NCI-H2227 (cell line): ENCODE results near the gene NOTCH1.
"Not testable (repeated sequence)": the region's sequence is repeated elsewhere in the genome, so short reads cannot be mapped to it uniquely, and the experiment has no call there.

Source experiments
- DNase-seq: peaks from one replicate; lab custom pipeline; 2025; ENCODE audit not compliant: unreplicated experiment; lab: John Stamatoyannopoulos, UW

NOTCH1 gene

DNA sequence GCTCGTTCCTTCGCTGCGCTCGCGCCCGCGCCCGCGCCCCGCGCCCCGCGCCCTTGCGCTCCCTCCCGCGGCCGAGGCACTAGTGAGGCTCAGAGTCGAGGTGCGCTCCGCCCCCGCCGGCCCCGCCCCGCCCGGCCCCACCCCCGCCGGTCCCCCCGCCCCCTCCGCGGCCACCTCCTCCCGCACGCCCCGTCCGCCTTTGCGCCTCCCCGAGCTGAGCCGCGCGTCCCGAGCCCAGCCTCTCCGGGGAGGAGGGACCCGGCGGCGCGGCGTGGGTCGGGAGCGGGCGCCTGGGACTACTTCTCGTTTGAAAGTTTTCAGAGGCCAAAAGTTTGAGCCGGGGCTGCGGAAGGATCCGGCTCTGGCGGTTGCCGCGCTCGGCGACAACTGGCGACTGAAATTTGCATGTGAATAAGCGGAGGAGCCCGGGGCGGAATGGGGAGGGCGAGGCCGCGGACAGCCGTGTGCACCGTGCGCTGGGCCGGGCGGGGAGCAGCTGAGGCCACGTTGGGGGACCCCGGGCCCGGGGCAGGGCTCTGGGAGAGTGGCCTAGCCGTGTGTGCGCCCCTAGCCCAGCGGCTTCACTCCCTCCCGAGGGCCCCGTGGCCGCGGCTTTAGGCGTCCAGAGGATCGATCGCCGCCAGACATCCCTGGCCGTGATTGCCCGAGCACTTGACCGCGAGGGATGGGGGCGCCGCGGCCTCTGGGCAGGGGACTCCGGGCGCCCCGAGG, at the start of gene NOTCH1:
Gene NOTCH1, minus strand, starts transcription at position 84 of the 732 bp plus-strand sequence. CDS start 262 bp downstream, outside the sequence.
- peak; percentile 69 for DNase-seq

DNA sequence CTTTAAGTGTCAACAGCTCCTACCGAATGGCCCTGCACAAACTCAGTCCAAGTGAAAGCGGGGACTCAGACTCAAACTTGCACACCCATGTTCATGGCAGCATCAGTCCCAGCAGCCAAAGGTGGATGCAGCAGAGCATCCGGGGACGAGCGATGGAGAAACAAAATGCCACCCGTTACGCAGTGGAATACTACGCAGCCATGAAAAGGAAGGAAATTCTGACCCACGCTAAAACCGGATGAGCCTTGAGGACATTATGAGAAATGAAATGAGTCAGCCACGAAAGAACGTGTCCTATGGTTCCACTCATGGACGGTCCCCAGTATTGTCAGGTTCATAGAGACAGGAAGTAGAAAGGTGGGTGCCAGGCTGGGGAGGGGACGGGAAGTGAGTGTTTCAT, 48.6 kb upstream of the NOTCH1 start:
- no peak for DNase-seq

DNA sequence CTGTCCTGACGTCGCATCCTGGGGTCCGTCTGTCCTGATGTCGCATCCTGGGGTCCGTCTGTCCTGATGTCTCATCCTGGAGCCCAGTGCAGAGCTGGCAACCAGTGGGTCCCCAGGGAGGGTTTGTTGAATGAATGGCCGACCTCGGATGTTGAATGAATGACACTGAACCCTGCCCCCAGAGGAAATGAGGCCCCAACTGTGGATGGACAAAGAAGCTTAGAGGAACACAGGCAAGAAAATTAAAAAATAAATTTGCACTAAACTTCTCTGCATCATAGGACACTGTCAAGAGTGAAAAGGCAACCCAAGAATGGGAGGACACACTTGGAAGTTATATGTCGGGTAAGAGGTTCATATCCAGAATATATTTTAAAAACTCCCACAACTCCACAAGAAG, 47.7 kb upstream of the NOTCH1 start:
- DNase-seq: no peak

DNA sequence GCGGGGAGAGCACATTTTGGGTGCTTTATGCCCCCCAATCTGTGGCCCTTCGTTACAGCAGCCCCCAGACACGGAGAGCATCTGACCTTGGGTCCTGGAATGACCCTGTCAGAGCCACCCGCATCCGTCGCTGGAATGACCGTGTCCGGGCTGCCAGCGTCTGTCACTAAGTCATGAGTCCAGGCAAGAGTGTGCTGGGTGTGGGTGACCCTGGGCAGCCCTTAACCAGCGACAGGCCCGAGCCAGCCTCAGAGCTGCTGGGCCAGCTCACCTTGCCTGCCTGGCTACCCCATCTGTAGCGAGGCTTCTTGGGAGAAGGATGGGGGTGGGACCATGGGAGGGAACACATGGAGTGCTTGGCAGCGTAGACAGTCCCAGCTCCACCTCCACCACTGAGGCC, 46.8 kb upstream of the NOTCH1 start:
- no peak for DNase-seq

DNA sequence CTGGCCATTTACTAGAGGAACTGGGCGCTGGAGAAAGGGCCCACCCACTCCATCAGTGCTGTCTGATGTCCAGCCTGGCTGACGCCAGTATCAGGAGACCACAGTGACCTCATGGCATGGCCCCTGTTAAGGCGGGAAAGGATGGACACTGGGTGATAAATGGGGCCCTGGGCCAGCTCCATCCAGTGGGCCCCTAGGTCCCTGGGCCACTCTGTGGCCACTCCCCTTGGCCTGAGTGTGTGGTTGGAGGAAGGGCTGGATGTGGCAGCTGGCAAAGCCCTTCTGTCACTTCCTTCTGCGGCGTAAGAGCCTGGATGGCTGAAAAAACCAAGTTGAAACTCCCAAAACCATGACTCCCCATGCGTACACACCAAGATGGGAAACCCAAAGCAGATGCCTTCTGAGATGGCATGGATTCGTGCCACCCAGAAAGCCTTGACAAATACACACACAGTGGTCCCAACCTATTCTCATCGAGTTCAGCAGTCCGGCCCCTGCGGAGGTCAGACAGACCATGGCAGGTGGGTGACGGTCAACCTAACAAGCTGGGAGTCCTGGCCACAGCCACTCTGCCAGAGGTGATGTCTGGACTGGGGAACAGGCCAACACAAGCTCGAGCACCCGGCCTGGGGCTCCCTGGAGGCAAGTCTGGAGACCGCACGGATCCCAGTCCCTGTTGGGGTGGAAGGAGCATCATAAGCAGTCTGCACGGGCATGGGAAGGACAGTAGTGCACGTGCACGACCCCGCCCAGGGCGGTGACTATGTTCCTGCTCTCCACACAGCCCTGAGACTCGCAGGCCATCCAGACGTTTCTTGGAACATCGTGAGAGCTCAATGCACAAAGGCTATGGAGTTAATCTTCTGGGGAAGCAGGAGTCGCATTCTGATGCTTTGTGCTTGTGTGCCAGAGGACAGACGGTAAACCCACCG, 45.2 kb upstream of the NOTCH1 start:
- no peak for DNase-seq

DNA sequence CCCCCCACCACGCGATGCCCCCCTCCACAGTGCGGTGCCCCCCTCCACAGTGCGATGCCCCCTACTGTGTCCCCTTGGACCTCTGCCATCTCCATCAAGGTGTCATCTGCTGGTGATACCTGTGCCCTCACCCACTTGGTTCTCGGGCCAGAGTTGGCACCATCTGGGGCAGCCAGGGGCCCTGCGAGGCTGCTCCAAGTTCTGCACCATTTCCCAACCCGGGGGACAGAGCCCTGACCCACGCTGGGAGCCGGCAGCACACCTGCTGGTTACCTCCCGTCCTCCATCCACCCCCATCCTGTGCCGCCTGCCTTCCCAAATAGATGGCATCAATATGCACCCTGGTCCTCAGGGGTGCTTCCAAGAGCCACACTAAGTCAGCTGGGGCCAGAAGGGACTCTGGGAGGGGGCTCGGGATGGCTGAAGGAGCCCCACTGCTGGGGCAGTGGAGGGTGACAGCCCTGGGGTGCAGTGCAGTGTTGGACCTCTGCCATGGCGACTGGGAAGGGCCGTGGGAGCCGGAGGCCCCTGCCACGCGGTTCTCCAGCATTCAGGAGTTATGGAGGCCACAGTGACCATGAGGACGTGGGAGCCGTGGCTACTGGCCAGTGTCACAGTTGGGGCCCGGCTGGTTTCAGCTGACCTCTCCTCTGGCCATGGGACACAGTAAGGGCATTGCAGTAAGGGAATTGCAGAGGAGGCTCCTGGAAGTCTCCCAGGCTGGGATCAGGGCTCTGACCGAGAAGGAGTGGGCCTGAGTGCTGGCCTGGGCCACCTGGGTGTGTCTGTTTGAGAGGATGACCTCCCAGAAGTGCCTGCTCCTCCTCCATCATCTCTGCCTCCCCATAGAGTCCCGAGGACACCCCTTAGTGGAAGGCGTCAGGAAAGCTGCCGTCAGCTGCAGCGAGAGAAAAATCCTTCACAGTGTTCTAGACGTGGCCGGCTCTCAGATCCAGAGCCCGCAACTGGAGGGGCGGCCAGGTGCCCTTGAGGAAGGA, 44.2 kb upstream of the NOTCH1 start:
- DNase-seq: no peak

DNA sequence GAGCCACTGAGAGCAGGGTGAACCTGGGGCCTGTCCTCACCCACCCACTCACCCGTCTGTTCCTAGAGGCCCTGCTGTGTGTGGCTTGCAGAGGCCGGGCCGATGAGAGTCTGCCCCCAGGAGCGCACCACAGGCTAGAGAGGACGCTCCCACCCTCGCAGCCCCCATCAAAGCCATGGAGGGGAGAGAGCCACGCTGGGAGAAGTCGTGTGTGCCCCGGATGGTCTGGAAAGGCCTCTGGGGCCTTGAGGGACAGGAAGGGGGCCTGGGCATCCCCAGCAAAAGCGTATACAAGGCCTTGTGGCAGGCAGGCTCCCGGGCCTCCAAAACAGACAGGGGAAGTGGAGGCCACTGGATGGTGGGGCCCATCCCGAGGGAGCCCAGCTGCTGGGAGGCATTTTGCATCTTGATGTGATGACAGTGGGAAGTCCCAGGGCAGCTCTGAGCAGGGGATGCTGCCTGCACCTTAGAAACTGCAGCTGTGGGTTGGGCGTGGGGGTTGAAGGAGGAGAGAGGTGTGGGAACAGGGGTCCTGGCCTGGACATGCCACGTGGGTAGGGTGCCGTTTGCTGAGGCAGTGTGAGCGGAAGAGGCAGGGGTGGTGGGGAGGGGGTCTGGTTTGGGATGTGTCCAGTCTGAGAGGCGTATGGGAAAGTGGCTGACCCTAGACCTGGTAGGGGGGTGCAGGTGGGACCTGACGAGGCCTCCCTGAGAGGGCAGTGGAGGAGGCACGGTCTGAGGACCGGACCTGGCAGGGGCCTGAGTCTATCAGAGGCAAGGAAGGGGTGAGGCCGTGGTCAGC, 43.0 kb upstream of the NOTCH1 start:
- no peak for DNase-seq

DNA sequence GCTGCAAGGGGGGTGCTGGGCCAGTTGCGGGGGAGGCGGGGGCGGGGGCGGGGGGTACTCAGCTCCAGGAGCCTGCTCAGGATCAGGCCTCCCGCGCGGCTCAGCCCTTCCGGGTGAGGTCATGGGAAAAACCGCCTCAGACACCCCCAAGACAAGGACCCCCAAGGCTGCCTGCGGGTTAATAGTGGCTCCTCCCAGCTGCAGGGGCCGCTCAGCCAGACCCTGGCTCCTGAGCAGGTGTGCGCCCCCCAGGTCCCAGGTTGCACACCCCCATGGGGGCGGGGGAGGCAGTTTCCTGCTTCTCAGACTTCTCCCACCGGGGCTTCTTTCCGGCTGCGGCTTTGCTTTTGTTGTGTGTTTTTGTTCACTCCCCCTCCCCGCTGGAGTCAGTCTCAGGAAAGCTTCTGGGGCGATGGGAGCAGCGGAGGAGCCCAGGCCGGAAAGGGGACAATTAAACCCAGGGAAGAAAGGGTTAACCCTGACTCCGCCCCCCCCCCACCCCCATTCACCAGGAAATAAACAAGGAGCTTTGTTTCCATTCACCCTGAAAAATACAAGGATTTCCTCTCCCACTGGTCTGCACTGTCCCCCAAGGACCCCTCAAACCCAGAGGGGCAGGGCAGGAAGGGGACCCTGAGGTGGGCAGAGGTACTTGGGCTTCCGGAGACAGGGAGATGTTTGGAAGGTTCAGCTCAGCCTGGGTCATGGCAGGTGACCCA, 42.3 kb upstream of the NOTCH1 start:
- DNase-seq: peak; percentile 42

DNA sequence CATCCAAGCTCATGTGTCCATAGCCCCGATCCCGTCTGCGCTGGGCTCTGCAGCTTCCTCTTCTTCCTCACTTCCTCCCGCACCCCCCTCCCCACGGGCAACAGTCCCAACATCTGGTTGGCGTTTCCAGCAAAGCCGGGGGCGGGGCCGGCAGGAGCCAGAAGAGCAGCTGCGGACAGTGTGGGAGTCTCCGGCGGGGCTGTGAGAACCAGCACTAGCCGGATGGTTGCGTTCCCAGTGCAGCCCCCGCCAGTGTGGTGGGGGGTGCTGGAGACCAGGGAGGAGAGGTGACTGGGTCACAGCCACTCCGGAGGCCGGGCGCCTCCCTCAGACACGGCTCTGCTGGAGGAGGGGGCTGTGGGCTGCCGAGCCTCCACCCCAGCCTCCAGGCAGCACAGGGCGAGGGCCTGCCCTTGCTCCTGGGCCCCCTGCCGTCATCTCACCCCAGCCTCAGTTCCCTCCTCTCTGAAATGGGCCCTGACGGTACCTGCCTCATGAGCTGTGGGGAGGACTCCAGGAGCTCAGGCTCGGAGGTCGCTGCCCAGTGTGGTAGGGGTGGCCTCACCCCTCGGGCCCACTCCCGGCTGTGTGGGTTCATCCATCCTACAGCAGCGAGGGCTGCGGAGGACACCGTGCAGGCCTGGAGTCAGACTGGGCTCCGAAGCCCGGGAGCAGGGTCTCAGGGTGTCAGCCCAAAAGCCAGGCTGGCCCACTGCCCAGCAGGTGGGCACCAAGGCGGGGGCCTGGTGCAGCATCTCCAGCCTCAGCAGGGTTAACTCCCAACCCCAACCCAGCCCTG, 41.5 kb upstream of the NOTCH1 start:
- peak; percentile 36 for DNase-seq

DNA sequence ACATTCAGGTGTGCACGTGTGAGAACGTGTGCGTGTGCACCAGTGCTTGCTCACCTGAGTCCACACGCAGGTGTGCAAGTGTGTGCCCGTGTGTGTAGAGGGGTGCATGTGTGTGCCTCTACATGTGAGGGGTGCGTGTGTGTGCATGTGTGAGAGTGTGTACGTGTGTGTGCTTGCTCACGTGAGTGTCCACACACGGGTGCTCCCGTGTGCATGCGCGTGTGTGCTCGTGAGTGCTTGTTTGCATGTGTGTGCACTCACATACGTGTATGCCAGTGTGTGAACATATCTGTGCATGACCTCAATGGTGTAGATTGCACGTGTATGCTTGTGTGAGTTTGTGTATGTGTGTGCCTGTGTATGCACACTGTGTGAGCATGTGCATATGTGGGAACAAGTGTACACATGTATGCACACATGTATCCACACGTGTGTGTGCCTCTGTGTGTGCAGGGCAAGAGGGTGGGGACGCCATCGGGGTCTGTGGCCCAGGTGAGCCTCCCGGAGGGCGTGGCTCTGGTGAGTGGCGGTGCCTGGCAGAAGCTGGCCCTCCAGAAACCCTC, 40.6 kb upstream of the NOTCH1 start:
- DNase-seq: no peak

DNA sequence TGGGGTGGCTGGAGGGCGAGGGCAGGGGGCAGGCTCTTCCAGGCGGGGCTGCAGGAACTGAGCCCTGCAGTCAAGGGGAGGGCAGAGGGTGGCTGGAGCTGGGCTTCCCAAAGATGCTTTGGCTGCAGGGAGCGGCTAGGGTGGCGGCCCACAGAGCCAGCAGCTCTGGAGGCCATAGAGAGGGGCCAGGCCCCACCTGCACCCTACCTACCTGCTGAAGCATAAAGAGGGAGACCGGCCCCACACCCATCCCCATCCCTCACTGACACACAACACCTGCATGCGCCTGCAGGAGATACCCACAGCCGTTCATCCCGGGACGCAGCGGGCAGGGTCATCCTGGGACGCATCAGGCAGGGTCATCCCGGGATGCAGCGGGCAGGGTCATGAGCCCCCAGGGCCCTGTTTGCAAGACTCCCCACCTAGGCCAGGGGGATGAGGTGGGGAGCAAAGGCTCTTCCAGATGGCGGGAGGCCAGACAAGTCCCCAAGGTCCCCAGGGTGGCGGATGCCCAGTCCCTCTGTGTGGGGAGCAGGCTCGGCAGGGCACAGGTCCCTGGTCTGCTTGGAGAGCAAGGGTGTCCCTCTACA, 39.8 kb upstream of the NOTCH1 start:
- DNase-seq: no peak

DNA sequence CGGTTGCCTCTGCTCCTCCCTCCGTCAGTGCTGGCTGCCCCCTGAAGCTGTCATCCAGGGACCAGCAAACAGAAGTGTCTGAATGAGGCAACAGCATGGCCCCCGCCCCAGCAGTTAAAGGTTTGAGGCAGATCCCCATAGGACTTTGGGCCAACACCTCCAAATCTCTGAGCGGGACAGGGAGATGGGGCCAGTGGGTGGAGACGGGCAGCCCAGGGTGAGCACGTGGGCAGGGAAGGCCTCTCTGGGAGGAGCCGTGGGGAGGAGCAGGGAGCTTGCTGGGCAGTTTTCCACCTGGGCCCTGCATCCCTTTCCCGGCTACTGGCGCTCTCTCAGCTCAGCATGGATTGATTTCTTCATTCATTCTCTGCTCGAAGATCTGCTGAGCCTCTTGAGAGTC, 39.1 kb upstream of the NOTCH1 start:
- DNase-seq: no peak

DNA sequence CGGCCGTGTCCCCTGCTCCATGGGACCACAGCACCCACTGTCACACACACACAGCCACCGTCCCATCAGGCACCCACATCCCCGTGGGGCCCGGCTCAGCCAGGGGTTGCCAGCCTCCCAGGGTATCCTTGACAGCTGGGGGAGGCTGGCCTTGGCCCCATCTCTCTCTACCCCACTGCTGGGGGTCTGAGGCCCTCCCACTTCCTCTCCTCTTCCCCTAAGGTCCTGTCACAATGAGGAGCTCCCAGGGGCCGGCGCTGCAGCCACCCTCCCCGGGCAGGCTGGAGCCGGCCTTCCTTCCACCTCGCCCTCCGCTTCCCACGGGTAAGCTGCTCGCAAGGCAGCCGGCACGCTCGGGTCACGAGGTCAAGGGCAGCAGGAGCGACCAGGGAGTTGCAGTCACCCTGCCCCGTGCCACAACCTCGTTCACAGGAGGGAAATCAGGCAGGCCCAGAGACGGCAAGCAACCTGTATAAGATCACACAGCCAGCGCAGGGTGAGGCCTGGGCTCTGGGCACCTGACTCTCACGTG, 38.6 kb upstream of the NOTCH1 start:
- DNase-seq: no peak

DNA sequence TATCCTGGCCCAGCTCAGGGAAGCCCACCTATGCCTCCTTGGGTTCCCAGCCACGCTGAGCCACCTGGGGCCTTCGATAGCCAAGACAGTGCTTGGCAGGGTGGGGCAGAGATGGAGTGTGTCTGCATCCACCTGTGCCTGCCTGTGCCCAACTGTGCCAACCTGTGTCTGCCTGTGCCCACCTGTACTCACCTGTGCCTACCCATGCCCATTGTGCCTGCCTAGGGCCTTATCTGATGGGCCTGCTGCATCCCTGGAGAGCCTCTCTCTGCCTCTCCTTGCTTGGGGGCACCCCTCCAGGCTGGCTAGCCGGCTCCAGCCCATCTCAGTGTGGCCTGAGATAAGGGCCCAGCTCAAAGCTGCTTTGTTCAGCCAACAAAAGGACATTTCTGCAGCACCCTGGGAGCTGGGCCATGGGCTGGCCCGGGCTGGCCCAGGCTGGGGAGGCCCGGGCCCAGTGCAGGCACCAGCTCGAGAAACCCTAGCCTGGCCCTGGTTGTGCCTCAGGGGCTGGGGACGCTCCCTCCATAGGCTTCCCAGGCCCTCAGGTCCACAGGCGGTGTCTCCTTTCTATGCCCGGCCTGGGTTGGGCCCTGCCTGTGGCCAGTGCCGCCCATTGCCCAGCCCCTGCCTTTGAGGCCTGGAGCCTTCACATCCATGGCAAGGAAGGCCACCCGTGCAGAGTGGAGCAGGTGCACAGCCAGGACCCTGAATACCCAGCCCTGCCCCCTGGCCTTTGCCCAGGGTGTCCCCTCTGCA, 37.3 kb upstream of the NOTCH1 start:
- DNase-seq: no peak

DNA sequence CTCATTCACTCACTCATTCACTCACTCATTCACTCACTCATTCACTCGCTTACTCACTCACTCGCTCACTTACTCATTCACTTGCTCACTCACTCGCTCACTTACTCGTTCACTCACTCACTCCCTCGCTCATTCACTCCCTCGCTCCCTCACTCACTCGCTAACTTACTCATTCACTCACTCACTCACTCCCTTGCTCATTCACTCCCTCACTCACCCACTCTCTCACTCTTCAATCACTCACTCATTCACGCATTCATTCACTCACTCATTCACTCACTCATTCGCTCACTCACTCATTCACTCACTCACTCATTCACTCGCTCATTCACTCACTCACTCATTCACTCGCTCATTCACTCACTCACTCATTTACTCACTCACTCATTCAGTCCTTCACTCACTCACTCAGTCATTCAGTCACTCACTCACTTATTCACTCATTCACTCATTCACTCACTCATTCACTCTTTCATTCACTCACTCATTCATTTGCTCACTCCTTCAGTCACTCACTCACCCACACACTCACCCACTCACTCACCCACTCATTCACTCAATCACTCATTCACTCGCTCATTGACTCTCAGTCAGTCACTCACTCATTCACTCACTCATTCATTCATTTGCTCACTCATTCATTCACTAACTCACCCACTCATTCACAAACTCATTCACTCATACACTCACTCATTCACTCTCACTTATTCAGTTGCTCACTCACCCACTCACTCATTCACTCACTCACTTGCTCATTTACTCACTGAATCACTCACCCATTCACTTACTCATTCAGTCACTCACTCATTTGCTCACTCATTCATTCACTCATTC, 36.0 kb upstream of the NOTCH1 start:
- DNase-seq: no peak

DNA sequence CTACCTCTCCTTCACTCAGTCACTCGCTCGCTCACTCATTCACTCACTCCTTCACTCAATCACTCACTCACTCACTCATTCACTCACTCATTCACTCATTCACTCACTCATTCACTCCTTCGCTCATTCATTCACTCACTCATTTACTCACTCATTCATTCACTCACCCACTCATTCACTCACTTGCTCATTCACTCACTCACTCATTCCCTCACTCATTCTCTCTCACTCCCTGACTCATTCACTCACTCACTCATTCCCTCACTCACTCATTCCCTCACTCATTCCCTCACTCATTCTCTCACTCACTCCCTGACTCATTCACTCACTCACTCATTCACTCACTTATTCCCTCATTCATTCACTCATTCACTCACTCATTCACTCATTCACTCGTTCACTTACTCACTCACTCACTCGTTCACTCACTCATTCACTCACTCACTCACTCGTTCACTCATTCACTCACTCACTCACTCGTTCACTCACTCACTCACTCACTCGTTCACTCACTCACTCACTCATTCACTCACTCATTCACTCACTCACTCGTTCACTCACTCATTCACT, 33.9 kb upstream of the NOTCH1 start:
- not testable (repeated sequence) for DNase-seq
